ENCODE measurements around the gene CGB8. TPM values are rescaled to one million over a fixed set of nuclear protein-coding genes. Genes with fewer than 3 reads are reported as not detected.

Gene CGB8
- total RNA-seq, 4 donors from 2014 or later = not detected

- TF ChIP-seq EP300 (IDR thresholded peaks at IDR 0.05) = no peak
- no peak for TF ChIP-seq CTCF (IDR thresholded peaks at IDR 0.05)
- no peak for TF ChIP-seq POLR2A (IDR thresholded peaks at IDR 0.05)
- no peak for DNase-seq (ENCODE audit: low spot score in 2 of 2)
These were observed 15.2 kb upstream of the CGB8 start for GRCh38 chr19:49064029-49064629.

GRCh38 chr19:49061445-49061844, 12.5 kb upstream of the CGB8 start:
- H3K4me3 ChIP-seq = no peak overlapping the region
- H3K9me3 ChIP-seq = no peaks in the 10 kb centered on the region
- no peaks in the 10 kb centered on the region for H3K36me3 ChIP-seq
- WGBS, 2 donors = 73 to 75% methylated on average over 23 to 25 of the region's 25 CpGs
- TF ChIP-seq EP300 (IDR thresholded peaks at IDR 0.05) = no peak
- TF ChIP-seq CTCF (IDR thresholded peaks at IDR 0.05) = no peak
- TF ChIP-seq POLR2A (IDR thresholded peaks at IDR 0.05) = no peak
- peaks cover 2 to 90% of the 10 kb centered on the region in 2 donors for H3K27me3 ChIP-seq
- no peak for DNase-seq (ENCODE audit: low spot score in 2 of 2)
- H3K27ac ChIP-seq = no peak overlapping the region
- H3K4me1 ChIP-seq = peaks cover 0 to 30% (median 19%) of the 10 kb centered on the region in 4 donors

More at GRCh38 chr19:49064029-49064629, 15.2 kb upstream of the CGB8 start:
- H3K4me3 ChIP-seq = no peak overlapping the region
- WGBS, 2 donors = 49 to 69% methylated on average over 9 to 10 of the region's 10 CpGs
- peaks cover 2 to 89% of the 10 kb centered on the region in 2 donors for H3K27me3 ChIP-seq
- no peaks in the 10 kb centered on the region for H3K9me3 ChIP-seq
- H3K4me1 ChIP-seq = peaks cover 0 to 11% (median 6%) of the 10 kb centered on the region in 4 donors
- no peak overlapping the region for H3K27ac ChIP-seq
- no peaks in the 10 kb centered on the region for H3K36me3 ChIP-seq

GRCh38 chr19:49061000-49061399, 12.1 kb upstream of the CGB8 start:
- no peak overlapping the region for H3K4me3 ChIP-seq
- TF ChIP-seq CTCF (IDR thresholded peaks at IDR 0.05) (no peak), POLR2A (IDR thresholded peaks at IDR 0.05) (no peak), EP300 (IDR thresholded peaks at IDR 0.05) (no peak)
- no peak for DNase-seq (ENCODE audit: low spot score in 2 of 2)
- no peak overlapping the region for H3K27ac ChIP-seq
- WGBS, 2 donors = 94 to 96% methylated on average over 2 of the region's 2 CpGs
- H3K4me1 ChIP-seq = peaks cover 0 to 35% (median 20%) of the 10 kb centered on the region in 4 donors
- peaks cover 2 to 90% of the 10 kb centered on the region in 2 donors for H3K27me3 ChIP-seq
- H3K9me3 ChIP-seq = no peaks in the 10 kb centered on the region
- H3K36me3 ChIP-seq = no peaks in the 10 kb centered on the region

- no peak overlapping the region for H3K27ac ChIP-seq
- H3K4me3 ChIP-seq = no peak overlapping the region
- peaks cover 0 to 27% (median 14%) of the 10 kb centered on the region in 4 donors for H3K4me1 ChIP-seq
- no peaks in the 10 kb centered on the region for H3K9me3 ChIP-seq
- TF ChIP-seq POLR2A (IDR thresholded peaks at IDR 0.05) (no peak), CTCF (IDR thresholded peaks at IDR 0.05) (no peak), EP300 (IDR thresholded peaks at IDR 0.05) (no peak)
- no peaks in the 10 kb centered on the region for H3K36me3 ChIP-seq
- H3K27me3 ChIP-seq = peaks cover 0 to 78% of the 10 kb centered on the region in 2 donors
- no peak for DNase-seq (ENCODE audit: low spot score in 2 of 2)
- 53 to 57% methylated on average over 9 of the region's 9 CpGs for WGBS, 2 donors
These were observed 10.1 kb upstream of the CGB8 start for GRCh38 chr19:49059053-49059452.

GRCh38 chr19:49058562-49058961, 9.7 kb upstream of the CGB8 start:
- no peak for DNase-seq (ENCODE audit: low spot score in 2 of 2)
- peaks cover 0 to 73% of the 10 kb centered on the region in 2 donors for H3K27me3 ChIP-seq
- H3K36me3 ChIP-seq = no peaks in the 10 kb centered on the region
- 50 to 57% methylated on average over 9 to 10 of the region's 10 CpGs for WGBS, 2 donors
- no peaks in the 10 kb centered on the region for H3K9me3 ChIP-seq
- H3K4me1 ChIP-seq = peaks cover 0 to 27% (median 14%) of the 10 kb centered on the region in 4 donors
- no peak overlapping the region for H3K4me3 ChIP-seq
- TF ChIP-seq CTCF (IDR thresholded peaks at IDR 0.05) (no peak), EP300 (IDR thresholded peaks at IDR 0.05) (no peak), POLR2A (IDR thresholded peaks at IDR 0.05) (no peak)
- no peak overlapping the region for H3K27ac ChIP-seq
